ENCODE data around the gene YJU2.

Gene YJU2

DNA sequence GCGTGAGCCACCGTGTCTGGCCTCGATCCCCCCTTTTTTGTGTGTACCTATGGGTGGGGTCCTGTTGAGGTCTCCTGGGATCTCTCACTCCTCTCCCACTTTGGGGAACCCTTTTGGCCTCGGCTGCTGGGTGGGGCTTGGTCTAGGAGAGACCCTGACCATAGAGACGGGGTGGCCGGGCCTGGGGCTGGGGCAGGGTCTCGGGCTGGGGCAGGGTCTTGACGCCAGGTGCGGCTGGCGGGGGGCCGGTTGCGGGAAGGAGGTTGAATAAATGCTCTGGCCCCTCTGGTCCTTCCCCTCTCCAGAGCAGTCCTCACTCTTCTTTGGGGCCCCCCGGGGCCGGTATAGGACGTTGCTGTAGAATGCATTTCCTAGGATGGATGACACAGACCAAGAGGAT lies 45.6 kb downstream of the YJU2 start:
- Mint-ChIP-seq H3K9me3 (no peaks in the 10 kb centered on the region), H3K4me3 (no peak overlapping the region), H3K36me3 (ENCODE audit: low read depth) (no peaks in the 10 kb centered on the region), H3K4me1 (no peaks in the 10 kb centered on the region), H3K27ac (no peak overlapping the region), H3K27me3 (ENCODE audit: low read depth) (peaks cover 19% of the 10 kb centered on the region)
- TF ChIP-seq, protein P1, sequence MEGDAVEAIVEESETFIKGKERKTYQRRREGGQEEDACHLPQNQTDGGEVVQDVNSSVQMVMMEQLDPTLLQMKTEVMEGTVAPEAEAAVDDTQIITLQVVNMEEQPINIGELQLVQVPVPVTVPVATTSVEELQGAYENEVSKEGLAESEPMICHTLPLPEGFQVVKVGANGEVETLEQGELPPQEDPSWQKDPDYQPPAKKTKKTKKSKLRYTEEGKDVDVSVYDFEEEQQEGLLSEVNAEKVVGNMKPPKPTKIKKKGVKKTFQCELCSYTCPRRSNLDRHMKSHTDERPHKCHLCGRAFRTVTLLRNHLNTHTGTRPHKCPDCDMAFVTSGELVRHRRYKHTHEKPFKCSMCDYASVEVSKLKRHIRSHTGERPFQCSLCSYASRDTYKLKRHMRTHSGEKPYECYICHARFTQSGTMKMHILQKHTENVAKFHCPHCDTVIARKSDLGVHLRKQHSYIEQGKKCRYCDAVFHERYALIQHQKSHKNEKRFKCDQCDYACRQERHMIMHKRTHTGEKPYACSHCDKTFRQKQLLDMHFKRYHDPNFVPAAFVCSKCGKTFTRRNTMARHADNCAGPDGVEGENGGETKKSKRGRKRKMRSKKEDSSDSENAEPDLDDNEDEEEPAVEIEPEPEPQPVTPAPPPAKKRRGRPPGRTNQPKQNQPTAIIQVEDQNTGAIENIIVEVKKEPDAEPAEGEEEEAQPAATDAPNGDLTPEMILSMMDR (IDR thresholded peaks at IDR 0.05; ENCODE audit: unreplicated experiment in 3 of 3) = no peak

DNA sequence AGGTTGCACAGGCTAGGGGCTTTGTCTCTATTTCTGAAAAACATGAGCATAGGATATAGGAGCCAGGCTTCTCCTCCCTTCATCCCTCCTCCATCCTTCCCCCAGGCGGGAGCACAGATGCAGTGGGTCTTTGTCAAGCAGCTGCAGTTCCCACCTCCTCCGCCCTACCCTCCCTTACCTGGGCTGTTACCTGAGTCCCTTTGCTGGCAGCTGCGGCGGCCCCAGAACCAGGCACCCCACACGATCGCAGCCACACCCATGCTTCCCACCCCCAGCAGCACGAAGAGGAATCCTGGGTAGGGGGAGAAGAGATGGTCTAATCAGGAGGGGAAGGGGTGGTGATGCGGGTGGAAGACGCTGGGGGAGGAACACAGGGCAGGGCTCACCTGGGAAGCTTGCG lies 47.5 kb downstream of the YJU2 start:
- peaks cover 16% of the 10 kb centered on the region for H3K27me3 Mint-ChIP-seq (ENCODE audit: low read depth)
- no peak overlapping the region for H3K27ac Mint-ChIP-seq
- no peaks in the 10 kb centered on the region for H3K9me3 Mint-ChIP-seq
- no peaks in the 10 kb centered on the region for H3K4me1 Mint-ChIP-seq
- H3K36me3 Mint-ChIP-seq (ENCODE audit: low read depth) = no peaks in the 10 kb centered on the region
- TF ChIP-seq, protein P1 (IDR thresholded peaks at IDR 0.05; ENCODE audit: unreplicated experiment in 3 of 3) = no peak
- no peak overlapping the region for H3K4me3 Mint-ChIP-seq

DNA sequence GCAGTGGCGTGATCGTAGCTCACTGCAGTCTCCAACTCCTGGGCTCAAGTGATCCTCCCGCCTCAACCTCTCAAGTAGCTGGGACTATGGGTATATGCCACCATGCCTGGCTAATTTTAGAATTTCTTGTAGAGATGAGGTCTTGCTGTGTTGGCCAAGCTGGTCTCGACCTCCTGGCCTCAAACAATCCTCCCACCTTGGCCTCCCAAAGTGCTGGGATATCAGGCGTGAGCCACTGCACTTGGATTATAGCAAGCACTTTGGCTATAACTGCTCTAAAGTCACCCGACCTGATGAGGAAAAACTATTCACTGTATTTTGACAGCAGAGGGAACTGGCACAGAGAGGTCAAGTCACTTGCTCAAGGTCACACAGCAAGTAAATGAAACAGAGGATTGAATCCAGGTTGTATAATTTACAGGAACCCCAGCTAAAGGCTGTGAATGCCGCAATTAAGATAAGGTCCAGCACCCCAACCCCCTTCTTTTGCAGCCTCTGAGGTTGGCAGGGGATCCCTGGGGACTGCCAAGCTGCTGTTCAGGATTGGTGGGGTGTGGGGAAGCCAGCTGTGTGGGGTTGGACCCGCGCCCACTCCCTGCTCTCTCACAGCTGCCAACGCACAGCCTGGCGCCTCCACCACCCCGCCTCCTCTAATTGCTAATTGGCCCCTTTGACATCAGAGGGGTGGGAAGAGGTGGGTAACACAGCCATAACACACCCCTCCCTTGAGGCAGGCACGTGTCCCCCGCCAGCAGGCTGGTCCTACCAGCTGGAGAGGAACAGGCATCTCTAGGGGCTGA lies 49.3 kb downstream of the YJU2 start:
- no peak overlapping the region for H3K4me3 Mint-ChIP-seq
- no peaks in the 10 kb centered on the region for H3K36me3 Mint-ChIP-seq (ENCODE audit: low read depth)
- TF ChIP-seq, protein P1 (IDR thresholded peaks at IDR 0.05; ENCODE audit: unreplicated experiment in 3 of 3) = no peak
- no peak overlapping the region for H3K27ac Mint-ChIP-seq
- H3K4me1 Mint-ChIP-seq = no peaks in the 10 kb centered on the region
- peaks cover 12% of the 10 kb centered on the region for H3K27me3 Mint-ChIP-seq (ENCODE audit: low read depth)
- no peaks in the 10 kb centered on the region for H3K9me3 Mint-ChIP-seq

DNA sequence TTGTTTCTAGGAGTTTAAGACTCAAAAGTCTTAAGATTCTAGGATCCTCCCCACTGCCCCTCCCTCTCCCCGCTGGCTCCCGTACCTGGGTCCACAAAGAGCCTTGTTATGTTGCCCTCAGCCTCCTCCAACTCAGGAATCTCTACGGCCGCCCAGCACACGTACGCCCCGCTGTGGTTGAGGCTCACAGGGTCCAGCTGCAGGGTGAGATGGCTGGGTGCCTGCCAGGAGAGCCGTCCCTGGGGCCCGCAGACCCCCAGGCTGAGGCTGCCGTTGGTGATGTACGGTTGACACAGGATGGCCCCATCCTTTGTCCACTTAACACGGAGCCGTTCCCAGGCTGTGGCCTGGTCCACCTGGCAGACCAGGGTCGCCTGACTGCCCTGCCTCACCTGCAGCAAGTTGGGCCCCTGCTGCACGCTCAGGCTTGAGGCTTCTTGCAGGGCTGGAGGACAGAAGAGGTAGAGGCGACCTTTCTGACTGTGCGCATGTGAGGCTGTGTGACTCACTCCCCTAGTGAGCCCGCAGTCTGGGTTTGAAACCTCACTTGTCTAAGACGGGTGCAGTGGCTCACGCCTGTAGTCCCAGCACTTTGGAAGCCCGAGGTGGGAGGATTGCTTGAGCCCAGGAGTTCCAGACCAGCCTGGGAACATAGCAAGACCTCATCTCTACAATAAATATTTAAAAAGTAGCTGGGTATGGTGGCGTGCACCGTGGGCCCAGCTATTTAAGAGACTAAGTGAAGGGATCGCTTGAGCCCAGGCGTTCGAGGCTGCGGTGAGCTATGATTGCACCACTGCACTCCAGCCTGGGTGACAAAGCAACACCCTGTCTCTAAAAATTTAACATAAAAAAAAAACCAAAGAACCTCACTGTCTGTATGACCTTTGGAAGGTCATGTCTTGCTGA lies 51.3 kb downstream of the YJU2 start:
- H3K4me3 Mint-ChIP-seq = no peak overlapping the region
- no peaks in the 10 kb centered on the region for H3K9me3 Mint-ChIP-seq
- peaks cover 9% of the 10 kb centered on the region for H3K4me1 Mint-ChIP-seq
- TF ChIP-seq, protein P1 (IDR thresholded peaks at IDR 0.05; ENCODE audit: unreplicated experiment in 3 of 3) = no peak
- no peak overlapping the region for H3K27ac Mint-ChIP-seq
- H3K27me3 Mint-ChIP-seq (ENCODE audit: low read depth) = peaks cover 12% of the 10 kb centered on the region
- no peaks in the 10 kb centered on the region for H3K36me3 Mint-ChIP-seq (ENCODE audit: low read depth)

DNA sequence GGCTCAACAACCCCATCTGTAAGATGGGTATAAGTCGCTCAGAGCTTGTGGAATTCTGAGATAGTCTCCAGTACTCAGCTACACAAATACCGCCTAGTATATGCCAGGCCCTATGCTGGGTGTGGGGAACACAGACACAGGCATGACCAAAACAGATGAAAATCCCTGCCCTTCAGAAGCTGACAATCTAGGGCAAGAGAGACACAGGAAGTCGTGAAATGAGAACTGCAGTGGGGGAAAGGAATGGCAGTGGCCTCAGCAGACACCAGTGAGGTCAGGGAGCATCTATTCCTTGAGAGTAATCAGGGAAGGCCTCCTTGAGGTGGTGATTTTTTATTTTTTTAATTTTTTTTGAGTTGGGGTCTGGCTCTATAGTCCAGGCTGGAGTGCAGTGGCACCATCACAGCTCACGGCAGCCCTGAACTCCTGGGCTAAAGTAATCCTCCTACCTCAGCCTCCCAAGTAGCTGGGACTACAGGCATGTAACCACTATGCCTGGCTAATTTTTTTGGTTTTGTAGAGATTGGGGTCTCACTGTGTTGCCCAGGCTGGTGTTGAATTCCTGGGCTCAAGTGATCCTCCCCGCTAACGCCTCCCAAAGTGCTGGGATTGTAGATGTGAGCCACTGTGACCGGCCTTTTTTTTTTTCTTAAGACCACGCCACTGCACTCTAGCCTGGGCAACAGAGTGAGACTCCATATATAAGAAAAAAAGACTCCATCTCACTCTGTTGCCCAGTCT lies 52.1 kb downstream of the YJU2 start:
- Mint-ChIP-seq H3K9me3 (no peaks in the 10 kb centered on the region), H3K27me3 (ENCODE audit: low read depth) (peaks cover 12% of the 10 kb centered on the region), H3K4me3 (no peak overlapping the region), H3K36me3 (ENCODE audit: low read depth) (no peaks in the 10 kb centered on the region), H3K4me1 (peaks cover 9% of the 10 kb centered on the region), H3K27ac (no peak overlapping the region)
- TF ChIP-seq, protein P1 (IDR thresholded peaks at IDR 0.05; ENCODE audit: unreplicated experiment in 3 of 3) = no peak

All from nephron (organoid).